HG03342 (cell line): ENCODE results near the gene NDUFS7.
A peak's percentile ranks its signal among the peaks of the same experiment; 100 is the strongest.
"Not testable (repeated sequence)": the region's sequence is repeated elsewhere in the genome, so short reads cannot be mapped to it uniquely, and the experiment has no call there.

ENCODE experiments used
- ATAC-seq: cut with Tn5 transposase; IDR thresholded peaks from one replicate; pipeline ENCODE4 v1.9.1; 2021; ENCODE audit warnings: mild to moderate bottlenecking, moderate library complexity; ENCODE audit not compliant: unreplicated experiment

The NDUFS7 gene

DNA sequence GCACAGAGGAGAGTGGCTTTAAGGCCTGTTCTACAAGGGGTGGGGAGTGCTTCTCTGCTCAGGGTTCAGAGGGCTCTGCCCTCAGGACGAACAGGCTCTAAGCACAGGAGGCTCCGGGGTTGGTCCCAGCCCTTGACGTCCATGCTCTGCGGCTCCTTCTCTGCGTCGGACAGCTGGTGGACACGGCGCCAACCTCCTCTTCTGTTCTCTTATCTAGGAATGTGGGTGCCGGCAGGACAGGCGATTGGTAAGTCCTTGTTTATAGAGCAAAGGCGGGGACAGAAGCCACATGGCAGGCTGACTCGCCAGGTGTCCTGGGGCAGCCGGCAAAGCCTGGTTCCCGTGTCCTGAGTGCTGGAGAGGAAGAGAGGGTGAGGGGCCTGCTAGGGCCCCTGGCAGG, 46.0 kb downstream of the NDUFS7 start:
- no peak for ATAC-seq

DNA sequence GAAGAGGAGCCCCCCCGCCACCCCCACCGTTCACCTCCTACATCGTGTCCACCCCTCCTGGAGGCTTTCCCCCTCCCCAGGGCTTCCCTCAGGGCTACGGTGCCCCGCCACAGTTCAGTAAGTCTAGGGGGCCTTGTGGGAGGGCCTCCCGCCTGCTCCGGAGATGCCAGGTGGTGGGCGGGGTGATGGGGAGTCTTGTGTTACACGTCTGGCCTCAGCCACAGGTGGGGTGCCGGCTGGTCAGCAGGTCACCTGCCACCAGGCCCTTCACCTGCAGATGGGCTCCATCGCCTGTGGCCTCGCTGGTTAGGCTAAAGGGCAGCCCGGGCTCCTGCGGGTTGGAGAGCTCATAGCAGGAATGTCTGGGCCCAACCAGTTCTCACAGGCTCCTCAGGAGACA, 46.5 kb downstream of the NDUFS7 start:
- no peak for ATAC-seq

DNA sequence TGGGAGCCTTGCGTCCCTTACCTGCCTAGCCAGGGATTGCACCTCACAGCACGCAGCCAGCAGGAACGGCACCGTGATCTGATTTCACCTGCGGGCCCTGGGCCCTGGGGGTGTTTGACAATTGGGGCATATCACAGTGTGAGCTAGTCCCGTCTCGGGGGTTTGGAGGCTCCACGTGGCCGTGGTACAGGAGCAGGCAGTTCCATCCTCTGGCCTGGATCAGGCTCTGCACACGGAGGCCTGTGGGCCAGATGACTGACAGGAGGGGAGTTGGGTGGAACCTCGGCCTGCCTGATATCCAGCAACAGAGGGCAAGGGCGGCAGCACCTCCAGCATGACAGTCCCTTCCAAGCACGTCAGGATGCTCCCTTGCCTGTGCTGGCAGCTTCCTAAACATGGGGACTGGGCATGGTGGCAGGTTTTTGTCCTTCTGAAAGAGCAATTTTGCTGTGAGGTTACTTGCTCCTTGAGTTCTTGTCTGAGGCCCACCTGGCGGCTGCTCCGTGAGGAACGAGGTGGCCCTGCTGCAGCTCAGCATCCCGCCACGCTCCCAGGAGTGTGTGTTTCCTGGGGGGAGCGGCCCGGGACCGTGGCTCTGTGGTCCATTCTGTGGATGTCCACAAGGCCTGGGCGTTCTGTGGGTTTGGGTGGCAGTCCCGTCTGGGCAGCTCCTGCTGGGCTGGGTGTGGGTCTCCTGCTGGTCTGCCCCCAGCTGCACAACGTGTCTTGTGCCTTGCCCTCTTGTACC, 48.2 kb downstream of the NDUFS7 start:
- no peak for ATAC-seq

DNA sequence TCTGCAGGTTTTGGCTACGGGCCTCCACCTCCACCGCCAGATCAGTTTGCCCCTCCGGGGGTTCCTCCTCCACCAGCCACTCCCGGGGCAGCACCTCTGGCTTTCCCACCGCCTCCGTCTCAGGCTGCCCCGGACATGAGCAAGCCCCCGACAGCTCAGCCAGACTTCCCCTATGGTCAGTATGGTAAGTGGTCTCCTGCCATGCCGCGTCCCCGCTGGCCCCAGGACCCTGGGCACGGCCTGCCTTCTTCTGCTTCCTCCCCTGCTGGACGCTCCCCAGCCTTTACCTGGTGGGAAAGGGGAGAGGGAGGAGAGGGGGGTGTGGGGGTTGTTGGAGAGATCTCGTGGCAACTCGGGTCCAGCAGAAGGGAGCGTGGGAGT, 48.8 kb downstream of the NDUFS7 start:
- no peak for ATAC-seq

DNA sequence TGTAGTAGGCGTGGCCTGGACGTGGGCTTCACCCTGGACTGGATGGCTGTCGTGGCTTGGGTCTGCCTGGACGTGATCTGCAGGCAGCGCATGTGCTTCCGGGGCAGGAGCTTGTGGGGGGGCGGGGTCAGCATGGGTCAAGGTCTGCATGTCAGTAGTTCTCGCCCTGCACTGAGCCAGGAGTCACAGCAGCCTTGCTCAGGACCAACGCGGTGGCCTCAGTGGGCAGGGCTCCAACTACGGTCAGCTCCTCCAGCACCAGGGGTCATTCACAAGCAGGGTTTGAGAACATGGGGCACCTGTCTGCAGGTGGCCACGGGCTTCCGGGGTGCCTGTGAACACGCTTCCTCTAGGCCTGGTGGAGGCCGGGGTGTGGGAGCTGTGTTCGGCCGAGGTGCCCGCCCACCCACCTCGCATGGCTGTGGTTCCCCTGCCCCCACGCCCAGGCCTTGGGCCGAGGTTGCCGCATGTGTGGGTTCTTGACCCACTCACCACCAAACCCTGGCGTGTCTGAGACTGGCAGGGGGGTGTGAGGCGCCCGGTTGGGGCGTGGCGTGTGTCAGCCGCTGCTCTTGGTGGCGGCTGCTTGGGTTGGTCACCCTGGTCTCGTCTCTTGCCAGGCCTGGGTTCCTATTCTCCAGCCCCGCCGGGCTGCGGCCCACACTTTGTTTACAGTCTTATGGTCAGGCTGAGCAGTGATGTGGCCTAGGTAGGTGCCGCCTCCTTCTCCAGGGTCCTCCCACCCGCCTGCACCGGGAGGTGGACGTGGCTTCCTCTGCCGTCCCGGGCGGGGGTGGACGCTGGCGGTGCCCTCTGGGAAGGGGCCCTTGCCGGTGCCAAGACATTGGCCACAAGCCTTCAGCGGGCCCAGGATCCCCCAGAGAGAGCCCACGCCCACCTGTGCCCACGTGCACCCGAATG, 49.7 kb downstream of the NDUFS7 start:
- no peak for ATAC-seq

DNA sequence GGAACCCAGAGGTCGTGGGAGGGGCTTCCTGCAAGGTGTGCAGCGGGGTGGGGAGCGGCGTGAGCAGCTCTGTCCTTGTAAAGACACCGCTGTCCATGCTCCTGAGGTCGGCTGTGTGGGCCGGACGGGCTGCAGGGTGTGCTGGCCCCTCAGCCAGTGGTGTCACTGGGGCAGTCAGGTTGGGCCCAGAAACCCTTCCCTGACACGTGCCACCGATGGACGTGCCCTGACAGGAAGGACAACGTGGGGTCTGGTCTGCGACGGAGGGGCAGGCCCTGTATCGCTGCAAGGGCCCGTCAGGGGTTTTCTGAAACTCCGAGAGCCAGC, 50.3 kb downstream of the NDUFS7 start:
- ATAC-seq = no peak

DNA sequence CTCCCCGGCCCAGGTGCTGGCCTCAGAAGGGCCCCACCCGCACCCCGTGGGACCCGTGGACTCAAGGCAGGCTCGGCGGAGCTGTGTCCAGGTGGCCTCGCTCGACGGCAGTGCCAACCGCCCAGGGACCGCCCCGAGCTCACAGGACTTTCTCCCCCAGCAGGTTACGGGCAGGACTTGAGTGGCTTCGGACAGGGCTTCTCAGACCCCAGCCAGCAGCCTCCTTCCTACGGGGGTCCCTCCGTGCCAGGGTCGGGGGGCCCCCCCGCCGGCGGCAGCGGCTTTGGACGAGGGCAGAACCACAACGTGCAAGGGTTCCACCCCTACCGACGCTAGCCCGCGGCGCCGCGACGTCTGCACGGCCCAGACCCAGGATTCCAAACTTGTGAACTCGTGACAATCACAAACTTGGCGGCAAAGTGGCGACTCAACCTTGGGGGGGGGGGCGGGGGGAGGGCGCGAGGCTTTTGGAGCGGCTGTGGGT, 50.9 kb downstream of the NDUFS7 start:
- no peak for ATAC-seq

DNA sequence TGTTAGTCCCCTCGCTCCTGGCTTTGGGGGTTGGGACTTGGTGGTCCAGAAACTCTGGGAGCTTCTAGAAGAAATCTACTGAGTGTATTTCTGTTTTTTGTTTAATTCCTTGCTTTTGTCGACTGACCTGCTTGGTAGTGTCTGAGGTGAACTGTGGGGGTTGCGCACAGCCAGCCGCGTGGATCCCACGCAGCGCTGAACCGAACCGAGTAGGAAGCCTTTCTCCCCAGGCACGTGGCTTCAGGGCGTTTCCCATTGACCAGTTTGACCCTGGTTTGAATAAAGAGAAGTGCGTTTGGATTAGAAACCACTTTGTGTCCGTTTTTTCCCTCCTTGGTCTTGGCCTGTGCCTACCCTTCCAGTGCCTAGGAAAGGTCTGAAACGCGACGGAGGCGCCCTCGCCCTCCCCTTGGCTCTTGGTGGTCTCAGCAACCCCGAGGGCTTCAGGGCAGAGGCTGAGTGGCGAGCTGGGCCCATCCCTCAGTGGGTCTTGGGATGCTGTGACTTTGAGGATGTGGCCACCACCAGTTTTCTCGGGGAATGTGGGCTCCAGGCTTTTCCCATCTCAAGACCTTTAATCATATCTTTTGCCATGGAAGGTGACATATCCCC, 51.8 kb downstream of the NDUFS7 start:
- no peak for ATAC-seq

DNA sequence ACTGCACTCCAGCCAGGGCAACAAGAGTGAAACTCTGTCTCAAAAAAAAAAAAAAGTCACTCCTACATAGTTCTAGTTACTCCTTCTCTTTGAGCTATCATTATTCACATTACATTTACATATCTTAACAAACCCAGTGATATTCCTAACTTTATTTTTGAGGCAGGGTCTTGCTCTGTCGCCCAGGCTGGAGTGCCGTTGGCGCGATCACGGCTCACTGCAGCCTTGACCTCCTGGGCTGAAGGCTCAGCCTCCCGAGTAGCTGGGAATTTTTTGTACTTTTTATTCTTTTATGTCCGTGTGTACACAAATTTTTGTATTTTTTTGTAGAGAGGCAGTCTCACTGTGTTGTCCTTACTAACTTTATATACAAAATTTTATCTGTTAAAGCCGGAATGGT, 53.9 kb downstream of the NDUFS7 start:
- no peak for ATAC-seq

DNA sequence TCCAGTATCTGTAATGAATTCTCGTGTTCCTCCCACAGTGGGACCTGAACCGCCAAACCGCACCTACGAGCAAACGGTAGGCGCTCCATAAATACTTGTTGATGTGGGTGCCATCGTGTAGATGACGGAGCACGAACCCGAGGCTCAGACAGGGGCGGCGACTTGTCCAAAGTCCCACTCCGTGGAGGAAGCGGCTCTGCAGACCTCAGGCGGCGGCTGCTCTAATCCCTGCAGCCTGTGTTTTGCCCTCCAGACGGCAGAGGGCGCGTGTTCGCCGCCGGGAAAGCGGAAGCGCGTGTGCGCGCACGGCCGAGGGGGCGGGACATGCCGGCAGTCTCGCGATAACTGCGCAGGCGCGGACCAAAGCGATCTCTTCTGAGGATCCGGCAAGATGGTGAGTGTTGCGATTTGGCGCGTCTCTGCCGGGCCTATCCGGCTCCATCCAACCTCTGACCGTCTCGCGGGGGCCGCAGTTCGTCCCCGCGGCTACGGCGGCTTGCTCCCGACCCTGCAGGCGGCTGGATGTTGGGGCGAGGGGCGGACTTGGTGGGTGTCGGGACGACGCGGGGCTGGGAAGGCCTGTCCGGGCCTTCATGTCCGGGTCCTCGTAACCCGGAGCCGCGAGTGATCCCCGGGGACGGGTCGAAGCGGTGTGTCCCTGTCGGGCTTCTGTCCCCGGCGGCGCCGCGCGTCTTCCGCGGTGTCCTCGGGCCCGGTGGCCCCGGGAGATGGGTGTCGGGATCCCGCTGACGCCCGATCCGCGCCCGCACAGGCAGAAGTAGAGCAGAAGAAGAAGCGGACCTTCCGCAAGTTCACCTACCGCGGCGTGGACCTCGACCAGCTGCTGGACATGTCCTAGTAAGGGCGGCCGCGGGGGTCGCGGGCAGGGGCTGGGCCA, 54.6 kb downstream of the NDUFS7 start, which contains the start of gene RPS15:
TSS of gene RPS15 (plus strand) at position 362 of the 898 bp plus-strand sequence. CDS start at position 392, 30 bp downstream.
- peak; percentile 85 for ATAC-seq

DNA sequence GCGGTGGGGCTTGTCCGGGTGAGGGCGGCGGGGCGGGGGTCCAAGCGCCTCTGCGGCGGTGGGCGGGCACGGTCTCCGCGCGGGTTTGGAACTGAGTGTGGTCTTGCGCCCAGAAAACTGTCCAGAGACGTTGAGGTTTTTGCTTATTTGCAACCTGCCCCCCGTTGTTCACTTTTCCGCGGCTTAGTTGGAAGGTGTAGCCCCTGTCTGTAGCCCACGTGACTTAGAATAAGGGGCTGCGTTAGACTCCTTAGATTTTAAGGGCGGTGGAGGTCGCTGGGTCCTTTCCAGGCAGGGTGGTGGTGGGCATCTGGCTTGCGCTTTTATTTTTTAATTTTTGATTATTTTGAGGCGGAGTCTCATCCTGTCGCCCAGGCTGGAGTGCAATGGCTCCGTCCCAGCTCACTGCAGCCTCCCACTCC, 55.2 kb downstream of the NDUFS7 start:
- no peak for ATAC-seq

DNA sequence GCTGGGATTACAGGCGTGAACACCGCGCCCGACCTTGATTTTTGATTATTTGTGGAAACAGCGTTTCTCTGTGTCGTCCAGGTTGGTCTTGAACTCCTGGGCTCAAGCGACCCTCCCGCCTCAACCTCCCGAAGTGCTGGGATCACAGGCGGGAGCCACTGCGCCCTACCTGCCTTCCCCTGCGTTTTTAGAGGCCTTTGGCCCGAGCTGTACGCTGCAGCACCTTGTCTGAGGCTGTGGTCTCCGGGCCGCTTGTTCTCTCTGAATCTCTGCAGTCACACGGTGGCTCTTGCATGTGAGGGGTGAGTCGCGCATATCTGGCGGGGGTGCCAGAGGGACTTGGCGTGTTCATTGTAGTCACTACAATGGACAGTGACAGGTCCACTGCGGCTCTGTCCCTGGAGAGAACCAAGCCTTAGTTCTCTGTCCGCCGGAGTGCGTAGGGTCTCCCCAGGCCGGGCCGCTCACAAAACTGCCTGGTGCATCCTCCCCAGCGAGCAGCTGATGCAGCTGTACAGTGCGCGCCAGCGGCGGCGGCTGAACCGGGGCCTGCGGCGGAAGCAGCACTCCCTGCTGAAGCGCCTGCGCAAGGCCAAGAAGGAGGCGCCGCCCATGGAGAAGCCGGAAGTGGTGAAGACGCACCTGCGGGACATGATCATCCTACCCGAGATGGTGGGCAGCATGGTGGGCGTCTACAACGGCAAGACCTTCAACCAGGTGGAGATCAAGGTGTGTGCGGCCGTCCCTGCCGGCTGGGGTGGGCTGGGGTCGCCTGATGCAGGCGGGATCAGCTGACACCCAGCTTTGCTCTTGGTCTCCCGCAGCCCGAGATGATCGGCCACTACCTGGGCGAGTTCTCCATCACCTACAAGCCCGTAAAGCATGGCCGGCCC, 56.1 kb downstream of the NDUFS7 start:
- not testable (repeated sequence) for ATAC-seq

DNA sequence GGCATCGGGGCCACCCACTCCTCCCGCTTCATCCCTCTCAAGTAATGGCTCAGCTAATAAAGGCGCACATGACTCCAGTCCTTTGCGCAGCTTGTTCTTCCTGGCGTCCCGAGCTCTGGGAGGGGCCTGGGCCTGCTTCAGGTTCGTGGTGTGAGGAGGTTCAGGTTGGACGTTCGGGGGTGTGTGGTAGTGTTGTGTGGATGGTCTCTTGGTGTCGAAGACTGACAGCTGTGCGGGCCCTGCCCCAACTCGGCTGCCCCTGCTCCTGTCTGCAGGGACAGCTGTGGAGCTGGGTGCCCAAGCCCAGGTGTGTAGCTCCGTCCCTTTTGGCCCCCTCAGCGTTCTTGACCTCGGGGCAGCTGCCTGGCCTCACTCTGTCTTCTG, 56.7 kb downstream of the NDUFS7 start:
- no peak for ATAC-seq

DNA sequence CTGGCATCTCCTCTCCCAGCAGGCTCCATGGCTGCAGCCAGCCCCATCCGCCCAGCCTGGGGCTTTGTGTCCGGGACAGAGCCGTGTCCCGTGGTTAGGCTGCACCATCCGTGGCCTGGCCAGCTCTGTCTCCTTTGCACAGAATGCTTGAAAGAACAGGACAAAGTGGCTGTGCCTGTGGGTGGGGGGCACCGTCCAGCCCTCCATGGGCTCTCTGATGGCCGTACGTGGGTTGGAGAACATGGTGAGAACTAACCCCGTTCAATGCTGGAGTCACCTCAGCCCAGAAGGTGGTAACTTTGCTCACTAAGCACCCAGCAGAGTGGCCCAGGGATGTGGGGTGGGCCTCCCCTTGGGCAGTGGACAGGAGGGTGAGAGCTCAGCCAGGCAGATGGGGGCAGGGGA, 57.3 kb downstream of the NDUFS7 start:
- ATAC-seq = no peak

DNA sequence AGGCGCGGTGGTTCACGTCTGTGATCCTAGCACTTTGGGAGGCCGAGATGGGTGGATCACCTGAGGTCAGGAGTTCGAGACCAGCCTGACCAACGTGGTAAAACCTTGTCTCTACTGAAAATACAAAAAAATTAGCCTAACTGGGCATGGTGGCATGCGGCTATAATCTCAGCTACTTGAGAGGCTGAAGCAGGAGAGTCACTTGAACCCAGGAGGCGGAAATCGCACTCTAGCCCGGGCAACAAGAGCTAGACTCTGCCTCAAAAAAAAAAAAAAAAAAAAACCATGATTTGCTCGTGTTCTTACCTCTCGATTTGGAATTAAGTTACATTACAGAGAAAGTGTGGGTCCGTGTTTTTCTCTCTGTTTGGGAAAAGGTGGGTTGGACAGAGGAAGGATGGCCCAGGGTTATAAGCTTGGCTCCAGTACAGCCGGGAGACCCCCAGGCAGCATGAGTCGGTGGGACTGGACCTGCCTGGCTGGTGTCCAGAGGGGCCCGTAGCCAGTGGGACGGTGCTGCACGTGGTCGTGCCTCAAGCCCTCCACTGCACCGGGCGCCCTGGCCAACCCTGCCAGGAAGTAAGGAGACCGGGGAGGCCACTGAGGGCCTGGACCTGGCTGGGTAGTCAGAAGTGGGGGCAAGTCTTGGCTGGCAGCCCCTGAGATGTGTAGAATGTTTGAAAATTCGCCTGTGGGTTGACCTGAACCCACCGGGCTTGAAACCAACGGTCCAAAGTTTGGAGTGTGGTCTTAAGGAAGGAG, 58.2 kb downstream of the NDUFS7 start:
- ATAC-seq = no peak
